Fibroblast of villous mesenchyme (primary cell): ENCODE measurements around the gene IL31. TPM values are rescaled to one million over a fixed set of nuclear protein-coding genes. Genes with fewer than 3 reads are reported as not detected.

Source experiments
- DNase-seq: peaks from one replicate; pipeline ENCODE4 v3.0.0-alpha.2; 2010; ENCODE audit warnings: low read depth
- H3K4me3 ChIP-seq: 2 replicates; pipeline ENCODE4 v1.5.1; 2011; ENCODE audit warnings: low read depth, mild to moderate bottlenecking, low read length
- total RNA-seq: library from RNA; depleted of rRNA; stranded (reverse); fragments of >200 nt; gene quantifications from 2 replicates; pipeline ENCODE4 v1.2.3, GENCODE V29; 2012
- TF ChIP-seq, protein P1 (sequence below): IDR thresholded peaks from 2 replicates; pipeline ENCODE4 v1.5.1; 2012; ENCODE audit warnings: low read depth, mild to moderate bottlenecking, low read length; ENCODE audit not compliant: insufficient read depth

Gene IL31
- total RNA-seq, 1 donor = not detected

DNA sequence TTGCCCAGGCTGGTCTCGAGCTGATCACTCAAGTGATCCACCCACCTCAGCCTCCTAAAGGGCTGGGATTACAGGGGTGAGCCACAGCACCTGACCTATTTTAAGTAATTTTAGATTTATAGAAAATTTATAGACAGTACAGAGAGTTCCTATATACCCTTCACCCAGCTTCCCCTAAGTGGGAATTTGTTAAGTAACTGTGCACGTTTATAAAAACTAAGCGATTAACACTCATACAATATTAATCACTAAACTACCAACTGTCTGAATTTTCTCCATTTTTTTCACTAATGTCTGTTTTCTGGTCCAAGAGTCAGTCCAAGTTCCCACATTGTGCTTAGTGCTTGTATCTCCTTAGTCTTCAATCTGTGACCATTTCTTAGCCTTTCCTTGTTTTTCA, 5.5 kb downstream of the IL31 start:
- no peak overlapping the region for H3K4me3 ChIP-seq
- TF ChIP-seq, protein P1, sequence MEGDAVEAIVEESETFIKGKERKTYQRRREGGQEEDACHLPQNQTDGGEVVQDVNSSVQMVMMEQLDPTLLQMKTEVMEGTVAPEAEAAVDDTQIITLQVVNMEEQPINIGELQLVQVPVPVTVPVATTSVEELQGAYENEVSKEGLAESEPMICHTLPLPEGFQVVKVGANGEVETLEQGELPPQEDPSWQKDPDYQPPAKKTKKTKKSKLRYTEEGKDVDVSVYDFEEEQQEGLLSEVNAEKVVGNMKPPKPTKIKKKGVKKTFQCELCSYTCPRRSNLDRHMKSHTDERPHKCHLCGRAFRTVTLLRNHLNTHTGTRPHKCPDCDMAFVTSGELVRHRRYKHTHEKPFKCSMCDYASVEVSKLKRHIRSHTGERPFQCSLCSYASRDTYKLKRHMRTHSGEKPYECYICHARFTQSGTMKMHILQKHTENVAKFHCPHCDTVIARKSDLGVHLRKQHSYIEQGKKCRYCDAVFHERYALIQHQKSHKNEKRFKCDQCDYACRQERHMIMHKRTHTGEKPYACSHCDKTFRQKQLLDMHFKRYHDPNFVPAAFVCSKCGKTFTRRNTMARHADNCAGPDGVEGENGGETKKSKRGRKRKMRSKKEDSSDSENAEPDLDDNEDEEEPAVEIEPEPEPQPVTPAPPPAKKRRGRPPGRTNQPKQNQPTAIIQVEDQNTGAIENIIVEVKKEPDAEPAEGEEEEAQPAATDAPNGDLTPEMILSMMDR = no peak
- DNase-seq = no peak

DNA sequence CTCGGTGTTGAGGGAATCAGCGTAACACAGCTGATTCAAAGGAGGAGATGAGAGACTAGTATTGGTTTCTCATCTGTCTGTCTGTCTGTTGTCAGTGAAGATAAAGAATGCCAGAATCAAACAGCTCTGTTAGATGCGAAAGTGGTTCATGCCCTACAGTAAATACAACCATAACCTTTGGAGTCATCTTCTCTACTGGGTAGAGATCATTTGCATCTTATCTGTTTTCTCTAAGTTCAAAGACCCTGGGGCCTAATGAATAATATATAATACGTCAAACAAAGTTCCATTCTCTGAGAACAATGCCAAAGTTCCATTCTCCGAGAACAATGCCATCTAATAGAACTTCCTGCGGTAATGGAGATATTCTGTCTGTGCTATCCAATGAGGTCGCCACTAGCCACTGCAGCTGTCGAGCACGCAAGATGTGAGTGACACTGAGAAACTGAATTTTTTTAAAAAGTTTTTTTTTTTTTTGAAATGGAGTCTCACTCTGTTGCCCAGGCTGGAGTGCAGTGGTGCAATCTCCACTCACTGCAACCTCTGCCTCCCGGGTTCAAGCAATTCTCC, 6.6 kb downstream of the IL31 start:
- no peak overlapping the region for H3K4me3 ChIP-seq
- TF ChIP-seq, protein P1 = no peak
- DNase-seq = no peak

DNA sequence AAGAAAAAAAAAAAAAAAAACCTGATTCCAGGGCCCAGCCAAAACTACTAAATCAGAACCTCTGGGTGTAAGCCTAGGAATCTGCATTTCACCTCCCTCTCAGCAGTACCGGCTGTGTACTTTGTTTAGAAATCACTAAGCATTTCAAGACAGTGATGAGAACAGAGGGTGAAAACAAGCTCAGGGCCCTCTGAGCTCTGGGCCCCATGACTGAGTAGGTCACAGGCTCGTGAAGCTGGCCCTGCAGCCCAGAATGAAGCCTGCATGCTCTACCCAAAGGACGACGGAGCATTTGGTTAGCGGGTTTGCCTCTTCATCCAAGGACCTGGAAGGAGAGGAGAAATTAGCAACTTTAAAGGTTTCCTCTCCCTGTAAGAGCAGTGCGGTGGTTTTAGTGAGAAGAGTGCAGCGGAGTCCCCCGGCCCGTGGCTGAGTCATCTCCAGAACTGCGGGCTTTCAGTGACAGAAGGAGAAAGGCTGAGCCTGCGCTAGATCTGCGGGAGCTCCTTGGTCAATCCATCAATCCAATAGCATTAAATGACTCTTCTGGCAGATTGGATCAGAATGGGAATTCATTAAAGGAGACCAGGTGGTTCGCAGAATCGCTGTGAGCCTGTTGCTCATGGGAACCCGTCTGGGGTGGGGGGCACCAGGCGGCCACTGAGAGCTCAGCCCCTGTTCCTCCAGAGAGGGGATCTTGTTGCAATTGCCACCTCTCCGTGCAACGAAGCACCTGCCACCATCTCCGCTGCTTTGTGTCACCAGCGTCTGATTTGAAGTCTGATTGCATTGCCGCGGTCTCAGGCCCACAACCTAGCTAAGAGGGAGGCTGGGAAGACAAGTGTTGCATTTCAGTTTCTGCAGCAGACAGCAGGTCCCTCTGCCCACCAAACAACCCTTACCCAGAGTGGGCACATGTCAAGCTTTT, 7.3 kb downstream of the IL31 start:
- no peak for DNase-seq
- TF ChIP-seq, protein P1 = no peak
- no peak overlapping the region for H3K4me3 ChIP-seq

DNA sequence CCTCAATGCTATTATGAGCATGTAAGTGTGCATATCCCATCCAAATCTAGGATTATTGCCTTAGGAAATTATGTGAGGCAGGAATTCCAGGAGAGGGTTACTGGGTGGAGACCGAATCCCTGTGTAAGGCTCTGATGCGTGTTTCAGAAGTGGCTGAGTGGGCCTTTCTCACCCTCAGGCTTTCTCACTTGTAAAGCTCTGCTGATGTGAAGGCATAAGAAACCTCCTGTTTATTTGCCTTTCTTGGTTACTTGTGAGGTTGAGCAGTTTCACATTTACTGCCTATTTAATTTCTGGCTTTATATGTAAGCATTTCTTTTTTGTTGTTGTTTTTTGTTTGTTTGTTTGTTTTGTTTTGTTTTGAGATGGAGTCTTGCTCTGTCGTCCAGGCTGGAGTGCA, 11.0 kb downstream of the IL31 start:
- DNase-seq = no peak
- TF ChIP-seq, protein P1 = no peak
- no peak overlapping the region for H3K4me3 ChIP-seq

DNA sequence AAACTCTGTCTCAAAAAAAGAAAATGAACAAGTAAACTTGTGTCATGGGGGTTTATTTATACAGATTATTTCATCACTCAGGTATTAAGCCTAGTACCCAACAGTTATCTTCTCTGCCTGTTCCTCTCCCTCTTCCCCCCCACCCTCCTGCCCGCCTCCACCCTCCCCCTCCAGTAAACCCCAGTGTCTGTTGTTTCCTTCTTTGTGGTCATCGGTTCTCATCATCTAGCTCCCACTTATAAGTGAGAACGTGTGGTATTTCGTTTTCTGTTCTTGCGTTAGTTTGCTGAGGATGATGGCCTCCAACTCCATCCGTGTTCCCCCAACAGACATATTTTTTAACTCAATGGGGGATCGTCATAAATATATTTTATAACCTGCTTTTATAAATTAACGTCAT, 12.3 kb downstream of the IL31 start:
- no peak for DNase-seq
- no peak overlapping the region for H3K4me3 ChIP-seq
- TF ChIP-seq, protein P1 = no peak

DNA sequence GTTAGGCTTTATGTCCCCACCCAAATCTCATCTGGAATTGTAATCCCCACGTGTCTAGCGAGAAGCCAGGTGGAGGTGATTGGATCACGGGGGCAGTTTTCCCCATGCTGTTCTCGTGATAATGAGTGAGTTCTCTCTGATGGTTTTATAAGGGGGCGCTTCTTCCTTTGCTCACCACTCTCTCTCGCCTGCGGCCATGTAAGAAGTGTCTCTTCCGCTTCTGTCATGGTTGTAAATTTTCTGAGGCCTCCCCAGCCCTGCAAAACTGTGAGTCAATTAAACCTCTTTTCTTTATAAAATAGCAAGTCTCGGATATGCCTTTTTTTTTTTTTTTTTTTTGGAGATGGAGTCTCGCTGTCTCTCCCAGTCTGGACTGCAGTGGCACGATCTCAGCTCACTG, 13.3 kb downstream of the IL31 start:
- no peak for DNase-seq
- H3K4me3 ChIP-seq = no peak overlapping the region
- TF ChIP-seq, protein P1 = no peak
